ENCODE results near the gene FAM168A.
A peak's percentile ranks its signal among the peaks of the same experiment; 100 is the strongest.
"Not testable (repeated sequence)": the region's sequence is repeated elsewhere in the genome, so short reads cannot be mapped to it uniquely, and the experiment has no call there.

The FAM168A gene

GRCh38 chr11:73465023-73465675 lies 132.8 kb downstream of the FAM168A start:
- DNase-seq, result peak; percentile 42

- no peak for DNase-seq
Measured at GRCh38 chr11:73464347-73464746, 133.6 kb downstream of the FAM168A start.

- DNase-seq, result no peak
Measured at GRCh38 chr11:73463359-73463758, 134.6 kb downstream of the FAM168A start.

GRCh38 chr11:73461964-73462363 lies 135.9 kb downstream of the FAM168A start:
- DNase-seq, result no peak

- no peak for DNase-seq
Measured at GRCh38 chr11:73461335-73461840, 136.5 kb downstream of the FAM168A start.

GRCh38 chr11:73458201-73458600 lies 139.7 kb downstream of the FAM168A start:
- no peak for DNase-seq

GRCh38 chr11:73454987-73455386 lies 142.9 kb downstream of the FAM168A start:
- DNase-seq, result no peak

GRCh38 chr11:73453562-73453961 lies 144.3 kb downstream of the FAM168A start:
- DNase-seq, result no peak

GRCh38 chr11:73452726-73453125 lies 145.2 kb downstream of the FAM168A start:
- DNase-seq, result no peak

- no peak for DNase-seq
Measured at GRCh38 chr11:73451896-73452295, 146.0 kb downstream of the FAM168A start.

- DNase-seq, result no peak
Measured at GRCh38 chr11:73446766-73447165, 151.1 kb downstream of the FAM168A start.

- DNase-seq, result no peak
Measured at GRCh38 chr11:73445980-73446379, 151.9 kb downstream of the FAM168A start.

- peak; percentile 23 for DNase-seq
Measured at GRCh38 chr11:73439002-73439843, 158.7 kb downstream of the FAM168A start.

- not testable (repeated sequence) for DNase-seq
Measured at GRCh38 chr11:73436859-73437258, 161.1 kb downstream of the FAM168A start.

- no peak for DNase-seq
Measured at GRCh38 chr11:73431396-73431795, 166.5 kb downstream of the FAM168A start.

GRCh38 chr11:73430326-73430725 lies 167.6 kb downstream of the FAM168A start:
- DNase-seq, result no peak

- DNase-seq, result no peak
Measured at GRCh38 chr11:73429121-73429750, 168.7 kb downstream of the FAM168A start.

GRCh38 chr11:73428699-73429098 lies 169.2 kb downstream of the FAM168A start:
- no peak for DNase-seq

- DNase-seq, result no peak
Measured at GRCh38 chr11:73428227-73428626, 169.7 kb downstream of the FAM168A start.

GRCh38 chr11:73426219-73426850 lies 171.6 kb downstream of the FAM168A start:
- DNase-seq, result no peak

- DNase-seq, result no peak
Measured at GRCh38 chr11:73425108-73425507, 172.8 kb downstream of the FAM168A start.

GRCh38 chr11:73423506-73423905 lies 174.4 kb downstream of the FAM168A start:
- DNase-seq, result no peak

- DNase-seq, result no peak
Measured at GRCh38 chr11:73422886-73423285, 175.0 kb downstream of the FAM168A start.

Data from retina (tissue), 1 donor.